HEK293 (cell line): ENCODE results near the gene HPCAL1.

Experiments used
- KLF1 ChIP-seq: fragments of 450-650 bp; formaldehyde crosslinking; IDR thresholded peaks from 2 replicates; pipeline ENCODE4 v1.5.1; 2016; ENCODE audit warnings: missing biosample characterization, missing genetic modification characterization
- KLF17 ChIP-seq: fragments of 450-650 bp; formaldehyde crosslinking; IDR thresholded peaks from 2 replicates; pipeline ENCODE4 v1.5.1; 2016; ENCODE audit warnings: missing biosample characterization, missing genetic modification characterization
- SP7 ChIP-seq: fragments of 450-650 bp; formaldehyde crosslinking; IDR thresholded peaks from 2 replicates; pipeline ENCODE4 v1.5.1; 2016; ENCODE audit warnings: missing biosample characterization, missing genetic modification characterization
- ZNF133 ChIP-seq: fragments of 450-650 bp; formaldehyde crosslinking; IDR thresholded peaks from 2 replicates; pipeline ENCODE4 v1.5.1; 2016; ENCODE audit warnings: missing biosample characterization, missing genetic modification characterization
- ZNF239 ChIP-seq: fragments of 450-650 bp; formaldehyde crosslinking; IDR thresholded peaks from 2 replicates; pipeline ENCODE4 v1.5.1; 2016; ENCODE audit warnings: missing biosample characterization, missing genetic modification characterization
- ZNF335 ChIP-seq: fragments of 450-650 bp; formaldehyde crosslinking; conservative IDR thresholded peaks from 2 replicates; pipeline ENCODE4 v1.5.1; 2016; ENCODE audit warnings: missing biosample characterization, missing genetic modification characterization
- ZNF362 ChIP-seq: fragments of 450-650 bp; formaldehyde crosslinking; IDR thresholded peaks from 2 replicates; pipeline ENCODE4 v1.5.1; 2016; ENCODE audit warnings: missing biosample characterization, missing genetic modification characterization
- ZNF580 ChIP-seq: fragments of 450-650 bp; formaldehyde crosslinking; IDR thresholded peaks from 2 replicates; pipeline ENCODE4 v1.5.1; 2016; ENCODE audit warnings: missing biosample characterization, missing genetic modification characterization
- ZNF777 ChIP-seq: fragments of 450-650 bp; formaldehyde crosslinking; IDR thresholded peaks from 2 replicates; pipeline ENCODE4 v1.5.1; 2017; ENCODE audit warnings: missing biosample characterization, missing genetic modification characterization, borderline replicate concordance
- ZSCAN18 ChIP-seq: fragments of 450-650 bp; formaldehyde crosslinking; IDR thresholded peaks from 2 replicates; pipeline ENCODE4 v1.5.1; 2016; ENCODE audit warnings: missing biosample characterization, missing genetic modification characterization
- TF ChIP-seq, protein P1 (sequence below): fragments of 450-650 bp; formaldehyde crosslinking; IDR thresholded peaks from 2 replicates; pipeline ENCODE4 v1.5.1; 2016; ENCODE audit warnings: missing biosample characterization, missing genetic modification characterization
- TF ChIP-seq, protein P2 (sequence below): fragments of 450-650 bp; formaldehyde crosslinking; IDR thresholded peaks from 2 replicates; pipeline ENCODE4 v1.5.1; 2016; ENCODE audit warnings: missing biosample characterization, missing genetic modification characterization

DNA sequence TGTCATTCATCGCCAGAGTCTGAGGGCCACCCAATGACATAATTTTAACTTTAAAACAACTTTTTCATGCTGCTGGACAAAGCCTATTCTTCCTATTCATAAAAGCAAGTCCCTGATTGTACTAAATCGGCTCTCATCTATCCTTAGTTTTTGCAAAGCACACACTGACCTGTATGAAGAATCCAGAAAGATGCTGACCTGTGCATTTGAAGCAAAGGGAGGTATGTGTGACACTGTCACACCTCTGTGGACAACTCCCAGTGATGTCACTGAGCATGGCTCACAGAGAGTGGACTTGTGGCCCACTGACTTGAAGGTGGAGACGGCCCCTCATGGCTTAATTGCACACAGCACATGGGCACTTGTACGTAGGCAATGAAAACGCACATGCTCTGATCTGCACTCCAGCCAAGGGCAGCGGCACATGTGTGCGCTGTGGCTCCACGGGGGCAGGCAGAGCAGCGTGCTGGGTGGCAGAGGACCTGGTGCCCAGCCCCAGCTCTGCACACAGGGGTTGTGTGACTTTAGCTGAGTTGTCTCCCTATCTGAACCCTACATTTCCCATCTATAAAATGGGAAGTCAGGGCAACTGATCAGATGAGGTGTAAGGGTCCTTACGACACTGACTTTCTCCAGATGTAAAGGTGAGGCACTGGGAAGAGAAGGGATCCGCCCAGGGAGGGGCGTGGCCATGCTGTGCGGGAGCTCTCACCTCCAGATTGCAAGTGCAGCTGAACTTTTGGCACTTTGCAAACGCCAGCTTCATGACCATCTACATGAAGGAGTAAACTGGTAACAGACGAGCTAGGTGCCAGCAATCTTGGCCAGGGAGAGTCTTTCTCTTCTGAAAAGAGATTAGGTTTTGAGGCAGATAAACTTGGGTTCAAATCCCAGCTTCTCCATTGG, 159.7 kb downstream of the HPCAL1 start:
- TF ChIP-seq ZNF239 (tag by site-specific recombination) (no peak), ZSCAN18 (no peak), SP7 (tag by site-specific recombination) (no peak), KLF17 (tag by site-specific recombination) (no peak), ZNF580 (tag by site-specific recombination) (no peak), ZNF335 (no peak), KLF1 (tag by site-specific recombination) (no peak), ZNF133 (tag by site-specific recombination) (no peak), ZNF777 (no peak), ZNF362 (no peak)
- TF ChIP-seq, protein P1, sequence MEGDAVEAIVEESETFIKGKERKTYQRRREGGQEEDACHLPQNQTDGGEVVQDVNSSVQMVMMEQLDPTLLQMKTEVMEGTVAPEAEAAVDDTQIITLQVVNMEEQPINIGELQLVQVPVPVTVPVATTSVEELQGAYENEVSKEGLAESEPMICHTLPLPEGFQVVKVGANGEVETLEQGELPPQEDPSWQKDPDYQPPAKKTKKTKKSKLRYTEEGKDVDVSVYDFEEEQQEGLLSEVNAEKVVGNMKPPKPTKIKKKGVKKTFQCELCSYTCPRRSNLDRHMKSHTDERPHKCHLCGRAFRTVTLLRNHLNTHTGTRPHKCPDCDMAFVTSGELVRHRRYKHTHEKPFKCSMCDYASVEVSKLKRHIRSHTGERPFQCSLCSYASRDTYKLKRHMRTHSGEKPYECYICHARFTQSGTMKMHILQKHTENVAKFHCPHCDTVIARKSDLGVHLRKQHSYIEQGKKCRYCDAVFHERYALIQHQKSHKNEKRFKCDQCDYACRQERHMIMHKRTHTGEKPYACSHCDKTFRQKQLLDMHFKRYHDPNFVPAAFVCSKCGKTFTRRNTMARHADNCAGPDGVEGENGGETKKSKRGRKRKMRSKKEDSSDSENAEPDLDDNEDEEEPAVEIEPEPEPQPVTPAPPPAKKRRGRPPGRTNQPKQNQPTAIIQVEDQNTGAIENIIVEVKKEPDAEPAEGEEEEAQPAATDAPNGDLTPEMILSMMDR, result no peak
- TF ChIP-seq, protein P2, sequence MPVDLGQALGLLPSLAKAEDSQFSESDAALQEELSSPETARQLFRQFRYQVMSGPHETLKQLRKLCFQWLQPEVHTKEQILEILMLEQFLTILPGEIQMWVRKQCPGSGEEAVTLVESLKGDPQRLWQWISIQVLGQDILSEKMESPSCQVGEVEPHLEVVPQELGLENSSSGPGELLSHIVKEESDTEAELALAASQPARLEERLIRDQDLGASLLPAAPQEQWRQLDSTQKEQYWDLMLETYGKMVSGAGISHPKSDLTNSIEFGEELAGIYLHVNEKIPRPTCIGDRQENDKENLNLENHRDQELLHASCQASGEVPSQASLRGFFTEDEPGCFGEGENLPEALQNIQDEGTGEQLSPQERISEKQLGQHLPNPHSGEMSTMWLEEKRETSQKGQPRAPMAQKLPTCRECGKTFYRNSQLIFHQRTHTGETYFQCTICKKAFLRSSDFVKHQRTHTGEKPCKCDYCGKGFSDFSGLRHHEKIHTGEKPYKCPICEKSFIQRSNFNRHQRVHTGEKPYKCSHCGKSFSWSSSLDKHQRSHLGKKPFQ (tag by site-specific recombination), result no peak
